Left lung (tissue), 10 donors: Measurements from ENCODE around the gene LPO. TPM values are rescaled to one million over a fixed set of nuclear protein-coding genes. Genes with fewer than 3 reads are reported as not detected.

Experiments used
- ATAC-seq: fragments of 200-7000 bp; cut with Tn5 transposase; one replicate; pipeline ENCODE4 v1.9.1; 2020; ENCODE audit warnings: moderate library complexity
- DNase-seq, 4 donors: peaks; one replicate each; pipeline ENCODE4 v3.0.0-alpha.2; 2013 to 2020
- H3K27ac ChIP-seq, 2 donors: fragments of 200-600 bp; sonication (generic) in 1 of 2; one replicate each; pipeline versions ENCODE4 v1.5.0 to v1.8.0; 2020 to 2021
- H3K27me3 ChIP-seq, 2 donors: fragments of 200-600 bp; sonication (generic) in 1 of 2; one replicate each; pipeline versions ENCODE4 v1.5.0 to v1.8.0; 2020 to 2021
- H3K36me3 ChIP-seq, 2 donors: fragments of 200-600 bp; sonication (generic) in 1 of 2; one replicate each; pipeline versions ENCODE4 v1.5.0 to v1.8.0; 2020 to 2021
- H3K4me1 ChIP-seq, 2 donors: fragments of 200-600 bp; one replicate each; pipeline ENCODE4 v1.8.0; 2021
- H3K4me3 ChIP-seq, 2 donors: fragments of 200-600 bp; sonication (generic) in 1 of 2; one replicate each; pipeline versions ENCODE4 v1.5.0 to v1.8.0; 2020 to 2021; ENCODE audit warnings: mild to moderate bottlenecking in 1 of 2
- H3K9me3 ChIP-seq, 2 donors: fragments of 200-600 bp; sonication (generic) in 1 of 2; one replicate each; pipeline versions ENCODE4 v1.5.0 to v1.8.0; 2020 to 2021
- intact Hi-C, 2 donors: fragments of 100-400 bp; cut with DNase I; formaldehyde crosslinking; loops; one replicate each; pipeline versions ENCODE4 v1.11.2 to v1.14.2; 2022
- polyA plus RNA-seq, 6 donors: library from polyadenylated mRNA; unstranded; fragments of 120-200 nt; gene quantifications; one replicate each; pipeline ENCODE4 v1.2.1, GENCODE V29; 2013; ENCODE audit not compliant: insufficient read length in 6 of 6
- total RNA-seq, 2 donors: library from RNA; stranded (reverse); fragmentation: NEBNext Ultra II Directional; extraction: Animal tissue kit (Norgen Biotek cat#: 25700); gene quantifications; one replicate each; pipeline ENCODE4 v1.2.1, GENCODE V29; 2021
- TF ChIP-seq, protein P1 (sequence below), 2 donors: fragments of 200-600 bp; sonication (generic) in 1 of 2; IDR thresholded peaks; one replicate each; pipeline versions ENCODE4 v1.5.0 to v1.8.0; 2021; ENCODE audit warnings: antibody characterized with exemption in 2 of 2
- donor health status: DM: no; HTN: yes; CAD: no.
- donor health status: DM: no; HTN: no; CAD: no.

Gene LPO
- total and polyA plus RNA-seq, 8 donors: 0.10 to 0.24 (median 0.14) TPM; not detected in 1

DNA sequence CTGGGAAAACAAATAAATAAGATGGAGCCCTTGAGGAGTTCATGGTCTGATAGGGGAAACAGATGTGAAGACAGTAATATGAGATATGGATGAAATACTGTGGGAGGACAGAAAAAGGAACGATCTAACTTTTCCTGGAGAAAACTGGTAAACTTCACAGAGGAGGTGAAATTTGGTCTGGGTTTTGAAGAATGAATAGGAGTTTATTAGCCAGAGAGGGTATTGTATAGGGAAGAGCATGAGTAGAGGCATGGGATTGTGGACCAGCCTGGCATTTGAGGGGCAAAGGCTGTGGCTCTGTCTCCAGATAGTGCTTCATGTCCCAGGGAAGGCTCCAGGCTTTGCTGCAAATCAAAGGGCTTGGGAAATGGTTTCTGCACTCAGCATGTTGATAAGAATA is 1.6 kb downstream of the LPO start:
- peaks cover 4 to 67% of the 10 kb centered on the region in 2 donors for H3K27me3 ChIP-seq
- TF ChIP-seq, protein P1, sequence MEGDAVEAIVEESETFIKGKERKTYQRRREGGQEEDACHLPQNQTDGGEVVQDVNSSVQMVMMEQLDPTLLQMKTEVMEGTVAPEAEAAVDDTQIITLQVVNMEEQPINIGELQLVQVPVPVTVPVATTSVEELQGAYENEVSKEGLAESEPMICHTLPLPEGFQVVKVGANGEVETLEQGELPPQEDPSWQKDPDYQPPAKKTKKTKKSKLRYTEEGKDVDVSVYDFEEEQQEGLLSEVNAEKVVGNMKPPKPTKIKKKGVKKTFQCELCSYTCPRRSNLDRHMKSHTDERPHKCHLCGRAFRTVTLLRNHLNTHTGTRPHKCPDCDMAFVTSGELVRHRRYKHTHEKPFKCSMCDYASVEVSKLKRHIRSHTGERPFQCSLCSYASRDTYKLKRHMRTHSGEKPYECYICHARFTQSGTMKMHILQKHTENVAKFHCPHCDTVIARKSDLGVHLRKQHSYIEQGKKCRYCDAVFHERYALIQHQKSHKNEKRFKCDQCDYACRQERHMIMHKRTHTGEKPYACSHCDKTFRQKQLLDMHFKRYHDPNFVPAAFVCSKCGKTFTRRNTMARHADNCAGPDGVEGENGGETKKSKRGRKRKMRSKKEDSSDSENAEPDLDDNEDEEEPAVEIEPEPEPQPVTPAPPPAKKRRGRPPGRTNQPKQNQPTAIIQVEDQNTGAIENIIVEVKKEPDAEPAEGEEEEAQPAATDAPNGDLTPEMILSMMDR (IDR thresholded peaks at IDR 0.05): no peak
- H3K36me3 ChIP-seq: no peaks in the 10 kb centered on the region
- H3K4me1 ChIP-seq: no peaks in the 10 kb centered on the region
- H3K27ac ChIP-seq: no peak overlapping the region
- no peak for DNase-seq
- no peak for ATAC-seq
- intact Hi-C loops: no loop called here
- no peaks in the 10 kb centered on the region for H3K9me3 ChIP-seq
- no peak overlapping the region for H3K4me3 ChIP-seq

DNA sequence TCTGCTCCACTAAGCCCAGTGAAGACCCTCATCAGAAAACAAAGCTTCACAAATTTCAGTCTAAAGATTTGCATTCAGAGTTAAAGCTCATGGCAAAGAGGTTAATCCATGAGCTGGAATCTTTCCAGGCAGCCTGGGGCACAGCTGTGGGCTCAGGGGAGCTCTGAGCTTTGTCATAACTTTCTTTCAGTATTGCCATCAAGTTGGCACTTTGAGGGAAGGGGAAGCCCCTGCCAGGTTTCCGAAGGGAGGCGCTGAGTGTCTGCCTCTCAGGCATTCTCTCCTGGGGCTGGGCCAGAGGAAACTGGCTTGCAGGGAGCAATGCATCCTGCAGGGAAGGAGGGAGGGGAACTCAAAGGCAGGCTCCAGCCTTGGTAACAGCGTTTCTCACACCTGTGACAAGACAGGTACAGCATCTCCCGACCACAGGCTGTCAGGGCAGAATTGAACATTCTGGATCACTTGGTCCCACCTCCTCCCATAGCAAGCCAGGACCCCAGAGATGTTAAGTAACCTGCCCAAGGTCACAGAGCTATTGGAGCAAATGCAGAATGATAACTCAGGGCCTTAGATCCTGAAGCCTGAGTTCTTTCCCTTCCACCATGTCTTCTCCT is 3.9 kb downstream of the LPO start:
- TF ChIP-seq, protein P1 (IDR thresholded peaks at IDR 0.05): no peak
- peaks cover 0 to 58% of the 10 kb centered on the region in 2 donors for H3K27me3 ChIP-seq
- intact Hi-C loops: no loop called here
- no peaks in the 10 kb centered on the region for H3K4me1 ChIP-seq
- no peaks in the 10 kb centered on the region for H3K36me3 ChIP-seq
- ATAC-seq (no peak), DNase-seq (no peak)
- H3K9me3 ChIP-seq: no peaks in the 10 kb centered on the region
- H3K27ac ChIP-seq: no peak overlapping the region
- H3K4me3 ChIP-seq: no peak overlapping the region

DNA sequence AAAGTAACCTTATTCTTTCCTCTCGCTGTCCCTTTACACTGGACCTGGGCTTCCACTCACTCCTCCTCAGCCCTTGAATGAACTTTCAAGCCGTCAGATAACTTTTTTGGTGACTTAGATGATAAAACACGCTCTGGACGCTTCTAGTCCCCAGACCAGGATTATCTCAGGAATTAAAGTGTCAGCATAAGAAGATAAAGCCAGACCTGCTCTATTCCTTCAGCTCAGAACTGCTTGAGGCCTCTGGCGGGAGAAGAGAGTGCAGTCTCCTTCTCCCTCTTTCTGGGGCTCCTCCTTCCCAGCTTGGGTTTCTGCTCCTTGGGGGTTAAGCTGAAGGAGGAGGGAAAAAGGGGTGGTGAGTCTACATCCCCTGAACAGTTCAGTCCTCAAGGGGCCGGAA is 6.6 kb downstream of the LPO start:
- Histone ChIP-seq H3K27ac (no peak overlapping the region), H3K4me3 (no peak overlapping the region), H3K4me1 (peaks cover 2 to 19% of the 10 kb centered on the region in 2 donors), H3K27me3 (peaks cover 2 to 61% of the 10 kb centered on the region in 2 donors), H3K36me3 (no peaks in the 10 kb centered on the region), H3K9me3 (no peaks in the 10 kb centered on the region)
- intact Hi-C loops: no loop called here
- DNase-seq (no peak), ATAC-seq (no peak)
- TF ChIP-seq, protein P1 (IDR thresholded peaks at IDR 0.05): no peak

DNA sequence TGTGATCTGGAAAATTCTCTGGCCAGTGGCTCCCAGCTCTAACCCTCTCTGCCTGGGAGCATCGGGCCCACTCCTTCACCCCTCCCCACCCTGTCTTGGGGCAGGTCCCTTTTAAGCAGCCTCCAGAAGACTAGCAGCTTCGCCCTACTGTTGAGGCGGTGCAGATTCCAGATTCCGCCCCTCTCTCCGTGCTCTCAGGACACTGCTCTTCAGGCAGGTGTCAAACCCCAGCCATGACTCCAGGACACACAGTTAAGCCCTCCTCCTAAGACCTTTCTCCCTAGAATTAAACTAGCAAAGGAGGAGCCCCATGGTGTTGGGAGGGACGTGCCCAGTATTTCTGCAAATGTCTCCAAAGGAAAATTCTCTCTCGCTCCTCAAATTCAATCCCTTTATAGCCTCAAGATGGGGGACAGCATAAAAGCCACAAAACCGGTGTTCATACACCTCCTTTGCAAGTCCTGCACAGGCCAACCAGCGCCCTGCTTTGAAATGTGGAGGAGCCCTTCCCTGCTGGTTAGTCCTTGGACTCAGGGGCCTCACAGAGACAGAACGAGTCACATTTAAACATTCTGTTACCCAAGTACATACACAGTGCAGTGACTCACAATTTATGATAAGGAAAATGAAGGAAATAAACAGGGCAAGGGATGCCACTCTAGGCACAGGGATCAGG is 7.2 kb downstream of the LPO start:
- Histone ChIP-seq H3K27me3 (peaks cover 6 to 64% of the 10 kb centered on the region in 2 donors), H3K4me1 (peaks cover 2 to 19% of the 10 kb centered on the region in 2 donors), H3K36me3 (no peaks in the 10 kb centered on the region), H3K27ac (no peak overlapping the region), H3K4me3 (no peak overlapping the region), H3K9me3 (no peaks in the 10 kb centered on the region)
- TF ChIP-seq, protein P1 (IDR thresholded peaks at IDR 0.05): no peak
- no peak for ATAC-seq
- intact Hi-C loops: no loop called here
- no peak for DNase-seq

DNA sequence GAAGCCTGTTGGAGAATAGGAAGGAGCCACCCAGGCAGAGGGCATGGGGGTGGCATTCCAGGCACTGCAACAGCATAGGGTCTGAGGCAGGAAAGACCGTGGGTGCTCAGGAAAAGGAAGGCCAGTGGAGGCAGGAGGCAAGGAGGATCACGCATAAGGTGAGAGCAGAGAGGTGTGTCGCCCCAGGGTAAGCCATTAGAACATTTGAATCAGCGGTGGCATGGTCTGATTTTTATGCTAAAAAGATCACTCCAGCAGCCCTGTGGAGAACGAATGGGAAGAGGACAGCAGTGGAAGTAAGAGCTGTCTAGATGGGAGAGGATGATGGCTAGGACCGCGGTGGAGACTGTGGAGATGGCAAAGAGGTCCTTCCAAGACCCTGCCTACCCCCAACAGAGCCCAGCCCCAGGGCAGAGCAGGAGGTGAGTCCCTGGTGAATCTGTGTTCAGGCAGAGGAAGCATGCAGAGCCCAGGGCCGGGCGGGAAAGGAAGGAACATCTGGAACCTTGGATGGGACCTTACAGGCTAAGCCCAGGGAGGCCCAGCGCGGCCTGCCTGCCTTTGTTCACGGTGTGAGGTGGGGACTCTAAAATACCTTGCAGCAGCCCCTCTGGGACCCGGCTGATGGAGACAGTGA is 7.8 kb downstream of the LPO start:
- DNase-seq (no peak), ATAC-seq (no peak)
- no peak overlapping the region for H3K27ac ChIP-seq
- peaks cover 2 to 19% of the 10 kb centered on the region in 2 donors for H3K4me1 ChIP-seq
- intact Hi-C loops: no loop called here
- no peak overlapping the region for H3K4me3 ChIP-seq
- H3K27me3 ChIP-seq: peaks cover 6 to 64% of the 10 kb centered on the region in 2 donors
- no peaks in the 10 kb centered on the region for H3K36me3 ChIP-seq
- H3K9me3 ChIP-seq: no peaks in the 10 kb centered on the region
- TF ChIP-seq, protein P1 (IDR thresholded peaks at IDR 0.05): no peak
